NCI-H2196 (cell line): ENCODE data around the gene PSMB5.

Experiments used
- DNase-seq: peaks from one replicate; lab custom pipeline; 2025; ENCODE audit not compliant: unreplicated experiment; lab: John Stamatoyannopoulos, UW

PSMB5 gene

GRCh38 chr14:23058654-23059504, 24.2 kb upstream of the PSMB5 start:
- no peak for DNase-seq

GRCh38 chr14:23057757-23058653, 23.3 kb upstream of the PSMB5 start:
- DNase-seq = no peak

DNA sequence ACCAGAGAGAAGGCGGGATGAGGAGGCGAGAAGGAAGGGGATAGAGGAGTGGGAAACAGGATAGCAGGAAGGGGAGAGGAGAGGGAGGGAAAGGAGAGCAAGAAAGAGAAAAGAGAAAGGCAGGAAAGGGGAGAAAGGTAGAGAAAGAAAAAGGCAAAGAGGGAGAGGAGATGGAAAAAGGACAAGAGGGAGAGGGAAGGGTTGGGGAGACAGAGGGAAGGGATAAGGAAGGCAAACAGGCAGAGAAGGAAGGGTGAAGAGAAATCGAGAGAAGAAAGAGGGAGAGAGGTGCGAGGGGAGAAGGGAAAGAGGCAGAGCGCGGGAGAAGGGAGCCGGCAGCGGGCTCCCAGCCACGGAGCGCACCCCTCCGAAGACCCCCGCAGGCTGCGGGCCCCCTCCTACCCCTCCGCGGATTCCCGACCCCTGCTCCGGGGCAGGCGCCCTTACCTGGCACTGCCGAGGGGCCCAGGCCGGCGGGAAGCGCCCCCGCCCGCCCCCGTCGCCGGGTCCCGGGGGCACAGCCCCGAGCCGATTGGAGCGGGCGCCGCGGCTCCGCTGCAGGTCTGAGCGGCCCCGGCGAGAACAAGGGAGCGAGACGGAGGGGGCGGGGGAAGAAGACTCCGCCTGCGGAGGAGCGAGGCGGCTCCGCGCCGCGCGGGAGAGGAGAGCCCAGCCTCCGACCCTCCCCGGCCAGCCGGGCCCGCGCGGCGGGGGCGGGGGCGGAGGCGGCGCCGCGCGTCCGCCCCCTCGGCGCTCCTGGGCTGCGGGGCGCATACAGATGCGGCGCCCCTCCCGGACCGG, 22.5 kb upstream of the PSMB5 start, which contains the start of gene CDH24:
CDH24 (minus strand) TSS at position 565 of the 801 bp plus-strand sequence. CDS start 1,787 bp downstream, outside the sequence.
- DNase-seq = no peak

DNA sequence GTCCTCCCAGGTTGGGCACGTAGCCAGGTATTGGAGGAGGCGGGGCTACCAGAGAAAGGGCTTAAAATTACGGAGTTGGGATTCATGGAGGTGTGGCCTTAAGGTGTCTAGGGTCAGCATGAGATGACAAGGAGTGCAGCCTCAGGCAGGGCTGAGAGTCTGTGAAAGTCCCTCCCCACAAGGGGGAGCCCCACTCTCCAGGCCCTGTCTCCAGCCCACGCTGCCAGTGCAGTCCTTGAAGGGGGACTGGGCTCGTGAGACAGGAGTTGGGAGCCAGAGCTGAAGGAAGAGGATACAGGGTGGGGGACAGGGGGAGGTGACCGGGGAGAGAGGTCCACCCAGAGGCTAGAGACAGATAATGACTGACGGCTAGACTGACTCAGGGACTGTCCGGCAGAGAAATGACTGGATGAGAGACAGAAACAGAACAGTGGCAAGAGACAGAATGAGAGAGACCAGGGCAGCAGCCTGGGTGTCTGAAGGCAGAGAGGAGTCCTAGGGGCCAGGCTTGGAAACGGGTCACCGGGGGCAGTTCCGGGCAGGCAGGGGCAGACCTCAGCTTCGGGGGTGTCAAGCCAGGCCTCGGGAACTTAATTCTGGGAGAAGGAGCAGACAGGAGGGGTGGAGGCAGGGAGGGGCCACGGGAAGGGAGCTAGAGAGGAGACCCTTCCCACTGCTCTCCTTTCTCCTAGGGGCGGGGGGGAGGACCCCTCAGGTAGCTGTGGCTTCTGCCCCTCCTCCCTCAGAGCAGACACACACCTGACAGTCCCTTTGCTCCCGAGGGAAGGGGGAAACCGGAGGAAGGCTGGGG, 21.6 kb upstream of the PSMB5 start:
- no peak for DNase-seq

- DNase-seq = no peak
These were observed 21.0 kb upstream of the PSMB5 start for GRCh38 chr14:23055621-23056144.

- DNase-seq = no peak
These were observed 20.4 kb upstream of the PSMB5 start for GRCh38 chr14:23055147-23055550.

DNA sequence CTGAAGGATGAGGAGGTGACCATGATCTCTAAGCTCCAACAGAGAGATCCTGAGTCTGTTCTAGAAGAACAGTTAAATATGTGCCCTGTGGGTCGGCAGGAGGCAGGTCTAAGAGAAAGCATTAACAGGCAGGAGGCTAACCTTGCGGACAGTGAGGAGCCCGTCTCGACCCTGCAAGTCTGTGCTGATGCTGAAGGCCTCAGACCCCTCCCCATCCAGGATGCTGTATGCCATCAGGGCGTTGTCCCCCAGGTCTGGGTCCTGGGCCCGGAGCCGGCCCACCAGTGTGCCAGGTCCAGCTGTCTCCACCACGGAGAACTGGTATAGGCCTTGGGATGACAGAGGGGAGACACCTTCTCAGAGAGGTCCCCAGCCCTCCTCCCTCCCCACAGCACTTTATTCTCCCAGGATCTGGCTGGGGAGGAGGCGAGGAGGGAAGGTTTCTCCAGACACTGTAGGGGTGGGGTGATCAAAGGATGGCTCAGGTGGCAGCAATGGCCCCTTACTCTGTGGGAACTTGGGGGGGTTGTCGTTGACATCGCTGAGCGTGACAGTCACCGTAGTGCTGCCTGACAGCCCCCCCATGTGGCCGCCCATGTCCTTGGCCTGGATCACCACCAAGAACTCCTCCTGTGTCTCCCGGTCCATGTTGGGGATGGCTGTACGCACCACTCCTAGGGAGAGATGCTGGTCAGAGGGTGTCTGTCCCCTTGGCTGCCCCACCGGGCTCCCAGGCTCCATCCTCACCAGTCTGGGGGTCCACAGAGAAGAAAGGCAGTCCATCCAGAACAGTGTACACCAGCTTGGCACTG, 19.5 kb upstream of the PSMB5 start:
- DNase-seq = no peak

- no peak for DNase-seq
These were observed 18.7 kb upstream of the PSMB5 start for GRCh38 chr14:23053426-23053825.

DNA sequence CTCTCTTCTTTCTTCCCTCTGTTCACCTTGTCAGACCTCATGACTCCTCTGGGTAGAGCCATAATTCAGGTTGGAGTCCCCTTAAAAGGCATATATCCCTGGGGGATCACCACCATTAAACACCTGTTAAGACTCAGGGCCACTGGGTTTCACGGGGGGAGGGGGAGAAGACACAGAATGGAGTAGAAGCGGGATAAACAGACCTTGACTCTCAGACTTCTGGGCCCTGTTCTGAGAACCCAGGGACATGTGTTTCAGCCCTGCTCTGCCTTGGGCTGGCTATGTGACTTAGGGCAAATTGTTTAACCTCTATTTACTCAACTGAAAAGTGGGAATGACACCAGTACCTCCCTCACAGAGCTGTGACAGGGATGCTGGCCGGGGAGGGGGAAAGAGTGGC, 18.0 kb upstream of the PSMB5 start:
- no peak for DNase-seq

DNA sequence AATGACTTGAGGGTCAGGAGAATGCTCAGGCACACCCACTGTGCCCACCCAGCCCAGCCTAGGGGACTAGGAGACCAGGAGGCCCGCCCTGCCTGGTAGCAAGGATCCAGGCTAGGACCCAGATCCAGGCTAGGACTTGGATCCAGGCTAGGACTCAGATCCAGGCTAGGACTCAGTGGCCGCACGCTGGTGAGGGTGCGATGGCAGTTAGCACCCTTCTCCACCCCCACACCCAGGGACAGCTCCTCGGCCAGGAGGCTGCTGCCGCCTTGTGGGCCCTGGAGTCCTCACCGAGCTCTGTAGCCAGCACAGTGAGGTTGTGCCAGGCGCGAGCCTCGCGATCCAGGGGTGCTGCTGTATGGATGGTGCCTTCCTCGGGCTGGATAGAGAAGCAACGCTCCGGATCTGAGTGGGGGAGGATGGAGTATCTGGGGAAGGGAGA, 17.5 kb upstream of the PSMB5 start:
- DNase-seq = no peak

DNA sequence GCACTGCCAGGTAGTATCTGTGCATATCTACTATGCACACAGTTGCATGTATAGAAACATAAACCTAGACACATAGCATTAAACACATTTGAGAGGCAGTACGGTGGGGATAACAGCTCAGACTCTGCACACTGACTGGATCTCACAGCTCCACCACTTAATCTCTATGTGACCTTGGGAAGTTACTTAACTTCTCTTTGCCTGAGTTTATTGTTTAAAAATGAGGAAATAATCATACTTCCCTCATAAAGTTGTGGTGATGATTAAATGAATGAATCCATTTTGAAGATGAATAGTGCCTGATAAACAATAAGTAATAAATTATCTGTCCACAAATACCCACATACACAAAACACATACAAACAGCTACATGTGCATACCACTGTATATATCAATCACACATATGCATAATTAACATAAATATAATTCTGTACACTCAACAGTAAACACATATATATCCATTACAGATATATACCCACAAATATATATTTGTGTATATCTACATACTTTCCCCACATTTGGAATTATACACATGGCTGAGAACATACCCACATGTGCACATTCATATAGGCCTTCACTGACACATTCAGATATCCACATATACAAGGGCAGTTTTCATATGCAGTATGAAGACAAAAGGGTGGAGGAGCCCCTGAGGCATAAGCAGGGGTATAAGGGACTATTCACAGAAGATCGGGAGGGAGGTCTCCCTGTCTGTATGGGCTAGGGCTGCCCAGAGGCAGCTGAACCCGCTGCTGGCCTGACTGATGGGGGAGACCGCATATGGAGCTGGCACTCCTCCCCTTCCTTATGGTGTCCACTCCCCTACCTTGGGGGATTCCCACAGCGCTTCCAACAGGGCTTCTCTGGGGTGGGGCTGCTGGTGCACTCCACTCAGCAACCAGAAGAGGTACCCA, 16.7 kb upstream of the PSMB5 start:
- DNase-seq = no peak

DNA sequence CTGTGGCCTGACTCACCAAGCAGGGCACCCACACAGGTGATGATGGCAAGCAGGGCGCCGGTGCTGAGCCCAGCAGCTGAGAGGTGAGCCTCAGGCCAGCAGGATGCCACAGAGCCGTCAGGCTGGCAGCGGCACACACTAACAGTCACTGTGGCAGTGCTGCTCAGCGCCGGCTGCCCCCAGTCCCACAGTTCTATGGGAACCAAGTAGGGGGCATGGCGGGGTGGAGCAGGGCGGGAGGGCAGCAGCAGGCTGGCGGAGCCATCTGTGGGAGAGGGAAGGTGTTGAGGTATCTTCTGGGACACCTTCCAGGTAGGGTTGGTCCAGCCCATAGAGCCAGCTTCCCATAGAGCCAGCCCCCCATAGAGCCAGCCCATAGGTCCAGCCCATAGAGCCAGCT, 14.3 kb upstream of the PSMB5 start:
- DNase-seq = no peak

GRCh38 chr14:23047751-23048693, 13.3 kb upstream of the PSMB5 start:
- DNase-seq = no peak

DNA sequence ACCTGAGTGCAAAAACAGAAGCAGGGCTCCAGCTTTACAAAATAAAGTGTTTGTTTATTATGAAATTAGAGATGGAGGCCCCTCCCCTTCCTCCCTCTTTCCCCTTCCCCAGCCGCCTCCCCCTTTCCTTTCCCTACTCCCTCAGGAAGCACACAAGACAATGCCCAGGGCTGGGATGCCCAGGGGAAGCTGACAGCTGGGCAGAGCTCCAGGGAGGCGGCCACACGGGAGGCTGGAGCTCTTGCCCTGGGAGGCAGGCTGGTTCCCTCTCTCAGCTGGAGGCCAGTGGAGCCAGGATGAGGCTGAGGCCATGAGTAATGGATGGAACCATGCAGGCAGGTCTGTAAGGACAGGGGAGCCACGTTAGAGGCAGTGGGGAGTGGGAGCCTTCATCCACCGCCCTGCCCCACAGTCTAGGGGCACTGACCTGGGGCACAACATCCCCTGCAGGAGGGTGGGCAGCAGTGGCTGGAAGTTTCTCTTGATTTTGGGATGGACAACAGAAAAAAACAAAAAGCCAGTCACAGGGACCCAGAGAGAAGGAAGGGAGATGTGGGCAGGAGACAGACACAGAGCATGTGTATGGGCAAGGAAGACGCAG, 12.4 kb upstream of the PSMB5 start:
- DNase-seq = no peak

GRCh38 chr14:23045419-23046357, 11.0 kb upstream of the PSMB5 start:
- DNase-seq = no peak
